Inflammatory macrophage treated with lipopolysaccharide for 4 hours (primary cell): ENCODE data around the gene SLC4A7.
"Not testable (repeated sequence)": the region's sequence is repeated elsewhere in the genome, so short reads cannot be mapped to it uniquely, and the experiment has no call there.

Experiments used
- DNase-seq: peaks from one replicate; pipeline ENCODE4 v3.0.0-alpha.2; 2020

Gene SLC4A7

GRCh38 chr3:27357665-27358258 is 126.4 kb downstream of the SLC4A7 start:
- DNase-seq: peak; percentile 65

- no peak for DNase-seq
Measured at GRCh38 chr3:27356976-27357375, 127.2 kb downstream of the SLC4A7 start.

- DNase-seq: no peak
Measured at GRCh38 chr3:27354588-27355203, 129.5 kb downstream of the SLC4A7 start.

- DNase-seq: no peak
Measured at GRCh38 chr3:27354161-27354560, 130.0 kb downstream of the SLC4A7 start.

GRCh38 chr3:27353221-27353620 is 131.0 kb downstream of the SLC4A7 start:
- DNase-seq: no peak

GRCh38 chr3:27352047-27352446 is 132.1 kb downstream of the SLC4A7 start:
- no peak for DNase-seq

GRCh38 chr3:27349832-27350231 is 134.4 kb downstream of the SLC4A7 start:
- DNase-seq: no peak

- no peak for DNase-seq
Measured at GRCh38 chr3:27345959-27346865, 138.0 kb downstream of the SLC4A7 start.

- DNase-seq: no peak
Measured at GRCh38 chr3:27345493-27345892, 138.7 kb downstream of the SLC4A7 start.

- no peak for DNase-seq
Measured at GRCh38 chr3:27345045-27345444, 139.1 kb downstream of the SLC4A7 start.

- no peak for DNase-seq
Measured at GRCh38 chr3:27344192-27344591, 140.0 kb downstream of the SLC4A7 start.

GRCh38 chr3:27342267-27342666 is 141.9 kb downstream of the SLC4A7 start:
- no peak for DNase-seq

- peak; percentile 31 for DNase-seq
Measured at GRCh38 chr3:27340534-27340933, 143.7 kb downstream of the SLC4A7 start.

- no peak for DNase-seq
Measured at GRCh38 chr3:27335571-27335970, 148.6 kb downstream of the SLC4A7 start.

- DNase-seq: no peak
Measured at GRCh38 chr3:27333843-27334242, 150.3 kb downstream of the SLC4A7 start.

GRCh38 chr3:27328982-27329762 is 155.0 kb downstream of the SLC4A7 start:
- DNase-seq: not testable (repeated sequence)

GRCh38 chr3:27326629-27327545 is 157.3 kb downstream of the SLC4A7 start:
- DNase-seq: no peak

GRCh38 chr3:27326202-27326601 is 158.0 kb downstream of the SLC4A7 start:
- no peak for DNase-seq

- no peak for DNase-seq
Measured at GRCh38 chr3:27325419-27325818, 158.8 kb downstream of the SLC4A7 start.

GRCh38 chr3:27324686-27325085 is 159.5 kb downstream of the SLC4A7 start:
- no peak for DNase-seq

GRCh38 chr3:27323087-27323570 is 161.1 kb downstream of the SLC4A7 start:
- no peak for DNase-seq
